AG08395 (cell line): Measurements from ENCODE around the gene BIN2.
A peak's percentile ranks its signal among the peaks of the same experiment; 100 is the strongest.
"Not testable (repeated sequence)": the region's sequence is repeated elsewhere in the genome, so short reads cannot be mapped to it uniquely, and the experiment has no call there.

Experiments used
- DNase-seq: peaks from one replicate; pipeline ENCODE4 v3.0.0; 2012; ENCODE audit warnings: mixed read lengths, low spot score

The BIN2 gene

DNA sequence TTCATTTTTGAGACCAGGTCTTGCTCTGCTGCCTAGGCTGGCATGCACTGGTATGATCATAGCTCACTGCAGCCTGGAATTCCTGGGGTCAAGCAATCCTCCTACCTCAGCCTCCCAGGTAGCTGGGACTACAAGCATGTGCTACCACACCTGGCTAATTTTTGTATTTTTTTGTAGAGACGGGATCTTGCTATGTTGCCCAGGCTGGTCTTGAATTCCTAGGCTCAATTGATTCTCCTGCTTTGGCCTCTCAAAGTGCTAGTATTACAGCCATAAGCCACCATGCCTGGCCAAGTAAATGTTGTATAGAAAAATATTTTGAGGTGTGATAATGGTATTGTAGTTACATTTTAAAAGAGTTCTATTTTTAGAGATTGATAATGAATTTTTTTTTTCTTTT, 12.6 kb downstream of the BIN2 start:
- DNase-seq, result no peak

- peak; percentile 92 for DNase-seq
These were observed 16.1 kb downstream of the BIN2 start for GRCh38 chr12:51307655-51308593.

DNA sequence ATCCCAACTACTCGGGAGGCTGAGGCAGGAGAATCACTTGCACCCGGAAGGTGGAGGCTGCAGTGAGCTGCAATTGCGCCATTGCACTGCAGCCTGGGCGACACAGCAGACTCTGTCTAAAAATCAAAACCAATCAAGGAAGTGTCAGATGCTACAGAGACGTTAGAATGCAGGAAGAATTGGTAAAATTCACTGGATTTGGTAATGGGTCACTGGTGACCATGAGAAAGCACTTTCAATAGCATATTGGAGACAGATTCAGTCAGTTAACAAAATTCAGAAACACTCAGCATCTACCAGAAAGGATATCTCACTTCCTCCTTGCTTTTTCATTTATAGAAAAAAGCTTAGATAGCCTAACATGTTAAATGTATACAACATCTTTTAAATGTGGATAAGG, 17.5 kb downstream of the BIN2 start:
- no peak for DNase-seq

GRCh38 chr12:51300768-51301167, 23.2 kb downstream of the BIN2 start:
- DNase-seq, result not testable (repeated sequence)

DNA sequence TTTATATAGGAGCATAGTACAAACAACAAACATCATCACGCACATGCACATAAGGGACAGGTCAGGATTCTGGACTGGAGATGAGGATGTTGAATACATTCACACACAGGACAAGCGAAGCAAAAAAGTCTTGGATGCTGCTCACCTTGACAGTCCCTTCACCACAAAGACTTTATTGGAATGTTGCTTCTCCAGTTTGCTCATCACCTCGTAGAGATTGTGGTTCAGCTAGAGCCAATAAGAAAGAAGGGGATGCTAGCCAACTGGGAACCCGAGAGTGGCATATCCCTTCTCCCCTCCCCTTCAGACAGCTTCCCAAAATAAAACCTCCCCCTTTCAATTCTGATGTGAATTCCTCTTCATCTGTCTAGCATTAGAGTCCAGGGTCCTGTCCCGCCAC, 28.3 kb downstream of the BIN2 start:
- no peak for DNase-seq

- DNase-seq, result not testable (repeated sequence)
These were observed 29.9 kb downstream of the BIN2 start for GRCh38 chr12:51294097-51294496.

- no peak for DNase-seq
These were observed 30.3 kb downstream of the BIN2 start for GRCh38 chr12:51293696-51294095.

DNA sequence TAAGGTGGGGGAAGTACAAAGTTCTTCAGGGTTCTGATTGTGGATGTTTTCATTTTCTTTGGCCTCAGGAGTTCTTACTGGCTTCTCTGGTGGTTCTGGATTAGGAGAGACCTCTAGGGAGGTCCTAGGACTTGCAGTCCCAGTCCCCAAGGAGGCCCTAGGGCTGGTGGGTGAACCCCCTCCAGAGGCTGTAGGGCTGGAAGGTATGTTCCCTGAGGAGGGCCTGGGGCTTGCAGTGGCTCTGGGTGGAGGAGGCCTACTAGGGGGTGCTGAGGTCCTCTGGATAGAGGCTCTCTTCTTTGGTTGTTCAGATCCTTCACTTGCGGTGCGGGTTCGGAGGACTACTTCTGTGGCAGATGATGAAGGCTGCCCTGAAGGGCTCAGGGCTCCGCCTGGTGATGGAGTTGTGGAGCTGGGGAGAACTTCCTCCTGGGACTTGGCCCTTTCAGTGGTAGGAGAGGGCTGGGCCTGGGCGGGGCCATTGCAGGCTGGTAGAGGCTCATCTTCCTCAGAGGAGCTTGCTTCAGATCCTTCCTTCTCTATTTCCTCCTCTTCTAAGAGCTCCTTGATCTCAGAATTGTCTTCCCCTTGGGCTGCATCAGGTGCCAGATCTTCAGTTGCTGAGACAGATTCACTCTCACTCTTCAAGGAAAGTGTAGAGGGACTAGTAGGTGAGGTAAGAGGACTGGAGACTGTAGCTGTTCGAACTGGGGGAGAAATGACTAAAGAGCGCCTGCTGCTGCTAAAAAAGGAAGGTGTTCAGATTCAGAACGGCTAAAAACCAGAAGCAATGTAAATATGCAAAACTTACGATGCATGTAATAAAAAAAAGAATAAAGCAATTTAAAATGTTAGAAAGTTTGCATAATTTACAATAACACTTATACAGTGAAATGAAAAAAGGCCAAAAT, 32.1 kb downstream of the BIN2 start:
- DNase-seq, result not testable (repeated sequence)

- DNase-seq, result no peak
These were observed 38.1 kb downstream of the BIN2 start for GRCh38 chr12:51285843-51286242.

- DNase-seq, result peak; percentile 66
These were observed 42.6 kb downstream of the BIN2 start for GRCh38 chr12:51281202-51281924.

DNA sequence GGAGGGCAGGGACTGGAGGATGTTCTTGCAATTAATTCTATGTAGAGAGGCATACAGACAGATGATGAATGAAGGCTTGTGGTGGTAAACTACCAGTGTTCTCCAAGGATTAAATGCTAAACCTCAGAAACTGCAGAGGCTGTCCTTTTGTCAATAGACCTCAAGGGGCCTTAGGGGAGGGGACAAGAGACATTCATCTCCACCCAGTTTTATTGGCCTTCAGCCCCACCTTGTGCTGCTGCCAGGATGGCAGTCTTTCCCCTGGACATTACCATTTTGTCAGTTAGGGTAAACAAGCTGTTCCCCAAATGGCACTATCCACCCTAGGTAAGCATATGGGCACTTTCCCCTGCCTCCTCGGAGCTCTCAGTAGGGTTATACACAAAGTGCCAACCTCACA, 48.9 kb downstream of the BIN2 start:
- DNase-seq, result no peak

DNA sequence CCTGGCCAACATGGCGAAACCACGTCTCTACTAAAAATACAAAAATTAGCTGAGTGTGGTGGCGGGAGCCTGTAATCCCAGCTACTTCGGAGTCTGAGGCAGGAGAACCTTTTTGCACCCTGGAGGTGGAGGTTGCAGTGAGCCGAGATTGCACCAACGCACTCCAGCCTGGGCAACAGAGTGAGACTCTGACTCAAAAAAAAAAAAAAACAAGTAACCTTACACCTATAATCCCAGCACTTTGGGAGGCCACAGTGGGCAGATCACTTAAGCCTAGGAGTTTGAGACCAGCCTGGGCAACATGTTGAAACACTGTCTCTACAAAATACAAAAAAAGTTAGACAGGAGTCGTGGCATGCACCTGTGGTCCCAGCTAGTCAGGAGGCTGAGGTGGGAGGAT, 51.2 kb downstream of the BIN2 start:
- not testable (repeated sequence) for DNase-seq

- DNase-seq, result peak; percentile 79
These were observed 52.9 kb downstream of the BIN2 start for GRCh38 chr12:51270951-51271518.

- DNase-seq, result peak; percentile 44
These were observed 53.7 kb downstream of the BIN2 start, which contains the start of gene SMAGP for GRCh38 chr12:51270067-51270950. SMAGP (minus strand) TSS chr12:51270415; CDS start chr12:51269278, 1,137 bp downstream.

- peak; percentile 49 for DNase-seq
These were observed 54.6 kb downstream of the BIN2 start for GRCh38 chr12:51269174-51270066.

DNA sequence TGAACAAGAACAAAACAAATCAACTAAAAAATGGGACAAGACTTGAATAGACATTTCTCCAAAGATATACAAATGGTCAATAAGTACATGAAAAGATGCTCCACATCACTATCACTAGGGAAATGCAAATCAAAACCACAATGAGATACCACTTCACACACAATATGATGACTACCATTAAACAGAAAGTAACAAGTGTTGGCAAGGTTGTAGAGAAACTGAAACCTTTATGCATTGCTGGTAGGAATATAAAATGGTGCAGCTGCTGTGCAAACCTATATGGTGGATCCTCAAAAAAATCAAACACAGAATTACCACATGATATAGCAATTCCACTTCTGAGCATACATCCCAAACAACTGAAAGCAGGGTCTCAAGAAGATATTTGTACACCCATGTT, 59.0 kb downstream of the BIN2 start:
- DNase-seq, result no peak

GRCh38 chr12:51264297-51264696, 59.7 kb downstream of the BIN2 start:
- DNase-seq, result no peak

GRCh38 chr12:51263341-51263740, 60.6 kb downstream of the BIN2 start:
- DNase-seq, result no peak

DNA sequence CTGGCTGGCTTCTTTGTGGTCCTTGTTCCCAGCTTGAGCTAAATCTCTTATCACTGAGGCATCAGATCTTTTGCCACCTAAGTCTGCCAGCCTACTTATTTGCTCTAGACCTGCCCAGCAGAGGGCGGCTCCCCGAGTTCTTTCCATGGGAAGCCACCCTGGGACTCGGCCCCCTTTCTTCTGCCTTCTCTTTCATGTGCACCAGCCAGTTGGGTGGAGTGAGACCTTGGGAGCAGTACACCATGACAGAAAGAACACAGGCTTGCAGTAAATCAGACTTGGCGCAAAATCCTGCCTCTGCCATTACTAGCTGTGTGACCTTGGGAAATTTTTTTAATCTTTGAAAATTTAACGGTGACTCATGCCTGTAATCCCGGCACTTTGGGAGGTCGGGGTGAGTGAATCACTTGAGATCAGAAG, 61.2 kb downstream of the BIN2 start:
- peak; percentile 42 for DNase-seq
